Naive thymus-derived CD4-positive, alpha-beta T cell (primary cell): ENCODE results near the gene FGF1. TPM values are rescaled to one million over a fixed set of nuclear protein-coding genes. Genes with fewer than 3 reads are reported as not detected.
A peak's percentile ranks its signal among the peaks of the same experiment; 100 is the strongest.

Experiments used
- ATAC-seq: fragments of 150-1000 bp; cut with Tn5 transposase; 2 replicates; pipeline ENCODE4 v1.10.0; 2021; ENCODE audit warnings: mild to moderate bottlenecking, moderate library complexity
- CTCF ChIA-PET: fragments of 350-600 bp; sonication (Branson Sonifier 250); formaldehyde crosslinking; loops from one replicate; lab custom pipeline; 2021; ENCODE audit warnings: antibody characterized with exemption; lab: Charles Lee
- POLR2A ChIA-PET: fragments of 350-600 bp; sonication (Branson Sonifier 250); formaldehyde crosslinking; loops from one replicate; lab custom pipeline; 2021; ENCODE audit warnings: antibody characterized with exemption, inconsistent platforms; lab: Charles Lee
- DNase-seq, 9 donors: peaks; one replicate each; pipeline versions ENCODE4 v3.0.0 to v3.0.0-alpha.2; 2020 to 2022; ENCODE audit warnings: mixed read lengths in 1 of 9
- H3K27ac ChIP-seq: one replicate; pipeline ENCODE4 v1.7.0; 2013; ENCODE audit warnings: mild to moderate bottlenecking, low read depth, low read length, moderate library complexity
- H3K27me3 ChIP-seq, 2 donors: one replicate each; pipeline ENCODE4 v1.7.0; 2013; ENCODE audit warnings: low read length in 2 of 2, mild to moderate bottlenecking in 2 of 2, moderate library complexity in 2 of 2; ENCODE audit not compliant: control insufficient read depth in 2 of 2, insufficient read depth in 2 of 2
- H3K36me3 ChIP-seq, 3 experiments: 1 replicate in 2 of 3; 2 replicates in 1 of 3; pipeline ENCODE4 v1.7.0; 2013; ENCODE audit warnings: low read length in 3 of 3, mild to moderate bottlenecking in 3 of 3, moderate library complexity in 1 of 3; ENCODE audit not compliant: insufficient read depth in 3 of 3, control insufficient read depth in 2 of 3
- H3K4me1 ChIP-seq, 2 donors: one replicate each; pipeline ENCODE4 v1.7.0; 2013; ENCODE audit warnings: low read length in 2 of 2, mild to moderate bottlenecking in 2 of 2, moderate library complexity in 1 of 2; ENCODE audit not compliant: control insufficient read depth in 2 of 2, insufficient read depth in 2 of 2
- H3K4me3 ChIP-seq: 2 replicates; pipeline ENCODE4 v1.7.0; 2013; ENCODE audit warnings: mild to moderate bottlenecking, low read length
- H3K9me3 ChIP-seq, 3 experiments: 1 replicate in 2 of 3; 2 replicates in 1 of 3; pipeline ENCODE4 v1.7.0; 2013; ENCODE audit warnings: low read length in 3 of 3; ENCODE audit not compliant: control insufficient read depth in 2 of 3
- H3K27ac Mint-ChIP-seq, 9 donors: one replicate each; pipeline ENCODE4 v1.8.0; 2020 to 2022; ENCODE audit warnings: mixed read lengths in 9 of 9, mild to moderate bottlenecking in 8 of 9, moderate library complexity in 5 of 9, inconsistent platforms in 2 of 9
- H3K27me3 Mint-ChIP-seq, 5 donors: one replicate each; pipeline ENCODE4 v1.8.0; 2021 to 2022; ENCODE audit warnings: mixed read lengths in 5 of 5, mild to moderate bottlenecking in 1 of 5
- H3K36me3 Mint-ChIP-seq, 5 donors: one replicate each; pipeline ENCODE4 v1.8.0; 2020 to 2022; ENCODE audit warnings: mixed read lengths in 5 of 5, mild to moderate bottlenecking in 3 of 5, inconsistent platforms in 1 of 5
- H3K4me1 Mint-ChIP-seq, 7 donors: one replicate each; pipeline ENCODE4 v1.8.0; 2020 to 2022; ENCODE audit warnings: mixed read lengths in 7 of 7, mild to moderate bottlenecking in 3 of 7, inconsistent platforms in 1 of 7
- H3K4me3 Mint-ChIP-seq, 10 donors: one replicate each; pipeline ENCODE4 v1.8.0; 2020 to 2022; ENCODE audit warnings: mild to moderate bottlenecking in 10 of 10, mixed read lengths in 10 of 10, moderate library complexity in 6 of 10, inconsistent platforms in 2 of 10
- H3K9me3 Mint-ChIP-seq, 11 donors: one replicate each; pipeline ENCODE4 v1.8.0; 2020 to 2022; ENCODE audit warnings: mixed read lengths in 11 of 11, mild to moderate bottlenecking in 4 of 11, inconsistent platforms in 1 of 11, moderate library complexity in 1 of 11
- intact Hi-C, 2 donors: fragments of 100-400 bp; cut with micrococcal nuclease; formaldehyde crosslinking; loops; one replicate each; pipeline ENCODE4 v1.15.1; 2023
- polyA plus RNA-seq, 2 donors: library from polyadenylated mRNA; unstranded; fragments of 300-500 nt; fragmentation: Illumina TruSeq; gene quantifications; one replicate each; pipeline ENCODE4 v1.2.3, GENCODE V29; 2021
- total RNA-seq, 6 experiments: library from RNA in 5 of 6; stranded (reverse) in 5 of 6; gene quantifications; 1 replicate in 5 of 6; 2 replicates in 1 of 6; pipeline ENCODE4 v1.2.3 and lab custom pipeline; 2021 to 2026

The FGF1 gene
- not detected for total RNA-seq
- polyA plus RNA-seq, result not detected
- not detected for total RNA-seq (lab: John Stamatoyannopoulos, UW)

- intact Hi-C loops, result no loop called here
- H3K4me3 ChIP-seq, result no peak within 1 kb of the TSS
- ChIA-PET CTCF (interaction anchor here (0.6 kb wide), 2 partner anchors 146 to 1029 kb away, joined by 3 read pairs; no protein-coding TSS in a partner anchor), POLR2A (no interaction called here)
- H3K4me3 Mint-ChIP-seq, result peak within 1 kb of the TSS in 1 of 10 donors; percentile 42
- H3K27ac ChIP-seq, result no peak within 1 kb of the TSS
- no peaks in the 10 kb centered on the region for H3K9me3 Mint-ChIP-seq
- DNase-seq (no peak), ATAC-seq (peak; percentile 8)
- no peaks in the 10 kb centered on the region for H3K27me3 ChIP-seq
- no peaks in the 10 kb centered on the region for H3K36me3 Mint-ChIP-seq
- H3K4me1 ChIP-seq, result no peaks in the 10 kb centered on the region
- H3K36me3 ChIP-seq, result no peaks in the 10 kb centered on the region
- H3K9me3 ChIP-seq, result no peaks in the 10 kb centered on the region
- no peaks in the 10 kb centered on the region for H3K4me1 Mint-ChIP-seq
- peaks cover 0 to 10% (median 4%) of the 10 kb centered on the region in 5 donors for H3K27me3 Mint-ChIP-seq
- no peak within 1 kb of the TSS for H3K27ac Mint-ChIP-seq
Observed at GRCh38 chr5:142685418-142686209, at the start of gene FGF1. Gene FGF1, minus strand, starts transcription at chr5:142686090. Its CDS starts 71,963 bp downstream, at chr5:142614127.

GRCh38 chr5:142727735-142728047 is 41.8 kb upstream of the FGF1 start:
- ChIA-PET POLR2A (no interaction called here), CTCF (interaction anchor here (1.1 kb wide), 1 partner anchor 161 kb away, joined by 3 read pairs; no protein-coding TSS in a partner anchor)
- Histone ChIP-seq H3K9me3 (no peaks in the 10 kb centered on the region), H3K4me3 (no peak overlapping the region), H3K27me3 (no peaks in the 10 kb centered on the region), H3K36me3 (no peaks in the 10 kb centered on the region), H3K4me1 (peaks cover 0 to 3% of the 10 kb centered on the region in 2 donors), H3K27ac (no peak overlapping the region)
- intact Hi-C loops, result no loop called here
- no peak for ATAC-seq
- Mint-ChIP-seq H3K4me1 (peaks cover 0 to 4% (median 0%) of the 10 kb centered on the region in 7 donors), H3K27me3 (peaks cover 0 to 2% (median 0%) of the 10 kb centered on the region in 5 donors), H3K9me3 (no peaks in the 10 kb centered on the region), H3K27ac (no peak overlapping the region), H3K36me3 (no peaks in the 10 kb centered on the region), H3K4me3 (no peak overlapping the region)
- DNase-seq, result no peak

GRCh38 chr5:142726188-142726731 is 40.4 kb upstream of the FGF1 start:
- ChIA-PET POLR2A (no interaction called here), CTCF (no interaction called here)
- Histone ChIP-seq H3K4me1 (no peaks in the 10 kb centered on the region), H3K36me3 (no peaks in the 10 kb centered on the region), H3K9me3 (no peaks in the 10 kb centered on the region), H3K4me3 (no peak overlapping the region), H3K27ac (no peak overlapping the region), H3K27me3 (no peaks in the 10 kb centered on the region)
- peaks cover 0 to 2% (median 0%) of the 10 kb centered on the region in 5 donors for H3K27me3 Mint-ChIP-seq
- DNase-seq (no peak), ATAC-seq (peak; percentile 59)
- no peaks in the 10 kb centered on the region for H3K36me3 Mint-ChIP-seq
- H3K4me1 Mint-ChIP-seq, result peaks cover 0 to 4% (median 0%) of the 10 kb centered on the region in 7 donors
- H3K4me3 Mint-ChIP-seq, result no peak overlapping the region
- H3K9me3 Mint-ChIP-seq, result no peaks in the 10 kb centered on the region
- H3K27ac Mint-ChIP-seq, result no peak overlapping the region
- intact Hi-C loops, result no loop called here

- POLR2A ChIA-PET, result no interaction called here
- DNase-seq (no peak), ATAC-seq (no peak)
- H3K27ac Mint-ChIP-seq, result no peak overlapping the region
- H3K4me1 Mint-ChIP-seq, result peaks cover 0 to 4% (median 0%) of the 10 kb centered on the region in 7 donors
- intact Hi-C loops, result no loop called here
- peaks cover 0 to 2% (median 0%) of the 10 kb centered on the region in 5 donors for H3K27me3 Mint-ChIP-seq
- Histone ChIP-seq H3K27me3 (no peaks in the 10 kb centered on the region), H3K4me1 (no peaks in the 10 kb centered on the region), H3K9me3 (no peaks in the 10 kb centered on the region), H3K4me3 (no peak overlapping the region), H3K36me3 (no peaks in the 10 kb centered on the region), H3K27ac (no peak overlapping the region)
- no peaks in the 10 kb centered on the region for H3K36me3 Mint-ChIP-seq
- CTCF ChIA-PET, result no interaction called here
- no peak overlapping the region for H3K4me3 Mint-ChIP-seq
- H3K9me3 Mint-ChIP-seq, result no peaks in the 10 kb centered on the region
Observed at GRCh38 chr5:142725231-142726187, 39.6 kb upstream of the FGF1 start.

GRCh38 chr5:142724821-142725220 is 38.9 kb upstream of the FGF1 start:
- Mint-ChIP-seq H3K36me3 (no peaks in the 10 kb centered on the region), H3K4me3 (no peak overlapping the region), H3K27ac (no peak overlapping the region), H3K9me3 (no peaks in the 10 kb centered on the region), H3K27me3 (peaks cover 0 to 3% (median 0%) of the 10 kb centered on the region in 5 donors), H3K4me1 (peaks cover 0 to 4% (median 0%) of the 10 kb centered on the region in 7 donors)
- intact Hi-C loops, result no loop called here
- POLR2A ChIA-PET, result no interaction called here
- H3K27me3 ChIP-seq, result no peaks in the 10 kb centered on the region
- no peaks in the 10 kb centered on the region for H3K36me3 ChIP-seq
- no peaks in the 10 kb centered on the region for H3K4me1 ChIP-seq
- DNase-seq, result no peak
- no peak overlapping the region for H3K4me3 ChIP-seq
- no peak overlapping the region for H3K27ac ChIP-seq
- ATAC-seq, result no peak
- CTCF ChIA-PET, result no interaction called here
- no peaks in the 10 kb centered on the region for H3K9me3 ChIP-seq

GRCh38 chr5:142722896-142723295 is 37.0 kb upstream of the FGF1 start:
- no peak for ATAC-seq
- H3K36me3 Mint-ChIP-seq, result no peaks in the 10 kb centered on the region
- peaks cover 0 to 8% (median 2%) of the 10 kb centered on the region in 5 donors for H3K27me3 Mint-ChIP-seq
- Histone ChIP-seq H3K27ac (no peak overlapping the region), H3K4me1 (no peaks in the 10 kb centered on the region), H3K27me3 (no peaks in the 10 kb centered on the region), H3K4me3 (no peak overlapping the region), H3K9me3 (no peaks in the 10 kb centered on the region), H3K36me3 (no peaks in the 10 kb centered on the region)
- DNase-seq, result no peak
- POLR2A ChIA-PET, result interaction anchor here (0.5 to 0.6 kb wide), 2 partner anchors 10 to 183 kb away, joined by 3 to 4 read pairs; no protein-coding TSS in a partner anchor
- H3K27ac Mint-ChIP-seq, result no peak overlapping the region
- peaks cover 0 to 4% (median 0%) of the 10 kb centered on the region in 7 donors for H3K4me1 Mint-ChIP-seq
- H3K9me3 Mint-ChIP-seq, result no peaks in the 10 kb centered on the region
- intact Hi-C loops, result no loop called here
- CTCF ChIA-PET, result interaction anchor here (1.1 to 2.8 kb wide), 2 partner anchors 10 to 164 kb away, joined by 3 to 19 read pairs; no protein-coding TSS in a partner anchor
- no peak overlapping the region for H3K4me3 Mint-ChIP-seq
